Pancreas (tissue), 10 donors: ENCODE results near the gene BOK. TPM values are rescaled to one million over a fixed set of nuclear protein-coding genes. Genes with fewer than 3 reads are reported as not detected.
A peak's percentile ranks its signal among the peaks of the same experiment; 100 is the strongest.

ENCODE experiments used
- ATAC-seq, 4 donors: fragments of 200-7000 bp; cut with Tn5 transposase; one replicate each; pipeline versions ENCODE4 v1.8.0 to v1.9.1; 2020; ENCODE audit warnings: mild to moderate bottlenecking in 4 of 4, moderate library complexity in 4 of 4
- DNase-seq, 6 donors: peaks; one replicate each; pipeline ENCODE4 v3.0.0-alpha.2; 2020
- FAIRE-seq: peaks from 2 replicates; lab custom pipeline; 2012; peaks lifted over from hg19 to GRCh38; lab: Jason Lieb, UNC
- H3K27ac ChIP-seq, 4 donors: fragments of 200-600 bp; sonication (generic); 1 replicate in 3 of 4; 2 replicates in 1 of 4; pipeline versions ENCODE4 v1.5.0 to v1.8.0; 2020
- H3K27me3 ChIP-seq, 4 donors: fragments of 200-600 bp; one replicate each; pipeline ENCODE4 v1.8.0; 2021
- H3K36me3 ChIP-seq, 3 donors: fragments of 200-600 bp; sonication (generic) in 1 of 3; one replicate each; pipeline versions ENCODE4 v1.5.0 to v1.8.0; 2020 to 2021
- H3K4me1 ChIP-seq, 3 donors: fragments of 200-600 bp; one replicate each; pipeline ENCODE4 v1.8.0; 2021
- H3K4me3 ChIP-seq, 4 donors: fragments of 200-600 bp; sonication (generic) in 2 of 4; one replicate each; pipeline versions ENCODE4 v1.5.0 to v1.8.0; 2020 to 2021
- H3K9me3 ChIP-seq, 4 donors: fragments of 200-600 bp; one replicate each; pipeline ENCODE4 v1.8.0; 2021
- CTCF ChIP-seq, 4 donors: fragments of 200-600 bp; sonication (generic) in 3 of 4; IDR thresholded peaks; one replicate each; pipeline versions ENCODE4 v1.5.0 to v1.8.0; 2021; ENCODE audit warnings: antibody characterized with exemption in 4 of 4
- WGBS, 2 donors: extraction: QIAGEN DNeasy Blood & Tissue Kit; methylation state at CpG; one replicate each; pipeline ENCODE4 v1.1.7; 2013; 5-methylcytosine and 5-hydroxymethylcytosine counted together
- intact Hi-C, 3 donors: fragments of 100-400 bp; cut with DNase I; formaldehyde crosslinking; loops; one replicate each; pipeline versions ENCODE4 v1.11.1 to v1.14.2; 2022
- polyA plus RNA-seq, 2 donors: library from polyadenylated mRNA; stranded (reverse); fragments of 200-250 nt; gene quantifications; one replicate each; pipeline ENCODE4 v1.2.3, GENCODE V29; 2013
- total RNA-seq, 6 donors: library from RNA; stranded (reverse); fragmentation: NEBNext Ultra II Directional in 4 of 6; extraction: Animal tissue kit (Norgen Biotek cat#: 25700) in 4 of 6; gene quantifications; one replicate each; pipeline versions ENCODE4 v1.2.1 to v1.2.4, GENCODE V29; 2021 to 2023
- donor health status: healthy with polysubstance abuse.
- donor health status: DM: no; HTN: no; CAD: no; lungs with moderate emphysema.
- donor health status: DM: no; HTN: no; CAD: no.
- donor health status: control.
- donor health status: control.
- donor health status: Bipolar disorder and iron deficiency.
- donor health status: DM: yes; HTN: yes; CAD: no.
- donor health status: DM: no; HTN: no; CAD: no.
- donor health status: DM: no; HTN: no; CAD: no.
- donor health status: DM: yes; HTN: yes; CAD: no.

Gene BOK
- total and polyA plus RNA-seq, 8 donors = 10.0 to 24.8 (median 11.6) TPM

- FAIRE-seq = no peak
- DNase-seq = peak in 1 of 6 donors; percentile 2
- no peaks in the 10 kb centered on the region for H3K9me3 ChIP-seq
- no peak for TF ChIP-seq CTCF (IDR thresholded peaks at IDR 0.05)
- intact Hi-C loops = no loop called here
- ATAC-seq = no peak
- H3K36me3 ChIP-seq = no peaks in the 10 kb centered on the region
- no peak overlapping the region for H3K27ac ChIP-seq
- H3K27me3 ChIP-seq = no peaks in the 10 kb centered on the region
- H3K4me1 ChIP-seq = peaks cover 0 to 6% (median 4%) of the 10 kb centered on the region in 3 donors
- no peak overlapping the region for H3K4me3 ChIP-seq
- 56 to 59% methylated on average over 10 of the region's 10 CpGs for WGBS, 2 donors
Measured at GRCh38 chr2:241545106-241545505, 13.4 kb upstream of the BOK start.

GRCh38 chr2:241545523-241546473, 12.7 kb upstream of the BOK start:
- no peak overlapping the region for H3K4me3 ChIP-seq
- ATAC-seq = no peak
- no peaks in the 10 kb centered on the region for H3K27me3 ChIP-seq
- H3K36me3 ChIP-seq = no peaks in the 10 kb centered on the region
- H3K4me1 ChIP-seq = peaks cover 0 to 3% (median 0%) of the 10 kb centered on the region in 3 donors
- FAIRE-seq = no peak
- no peak overlapping the region for H3K27ac ChIP-seq
- DNase-seq = peak in 1 of 6 donors; percentile 2
- WGBS, 2 donors = 70 to 71% methylated on average over 10 to 12 of the region's 12 CpGs
- no peaks in the 10 kb centered on the region for H3K9me3 ChIP-seq
- TF ChIP-seq CTCF (IDR thresholded peaks at IDR 0.05) = no peak
- intact Hi-C loops = no loop called here

- H3K4me3 ChIP-seq = no peak overlapping the region
- 53 to 55% methylated on average over 25 of the region's 25 CpGs for WGBS, 2 donors
- intact Hi-C loops = no loop called here
- H3K9me3 ChIP-seq = no peaks in the 10 kb centered on the region
- ATAC-seq (peak in 1 of 4 donors; percentile 38), DNase-seq (peak in 1 of 6 donors; percentile 43), FAIRE-seq (no peak)
- H3K4me1 ChIP-seq = no peaks in the 10 kb centered on the region
- no peaks in the 10 kb centered on the region for H3K36me3 ChIP-seq
- no peaks in the 10 kb centered on the region for H3K27me3 ChIP-seq
- H3K27ac ChIP-seq = no peak overlapping the region
- TF ChIP-seq CTCF (IDR thresholded peaks at IDR 0.05) = no peak
Measured at GRCh38 chr2:241546771-241547498, 11.6 kb upstream of the BOK start.

GRCh38 chr2:241547781-241548450, 10.6 kb upstream of the BOK start:
- TF ChIP-seq CTCF (IDR thresholded peaks at IDR 0.05) = no peak
- intact Hi-C loops = no loop called here
- Histone ChIP-seq H3K27me3 (no peaks in the 10 kb centered on the region), H3K4me3 (no peak overlapping the region), H3K9me3 (no peaks in the 10 kb centered on the region), H3K4me1 (no peaks in the 10 kb centered on the region), H3K27ac (no peak overlapping the region), H3K36me3 (no peaks in the 10 kb centered on the region)
- FAIRE-seq (no peak), ATAC-seq (no peak), DNase-seq (peak in 1 of 6 donors; percentile 64)
- 88 to 90% methylated on average over 16 of the region's 16 CpGs for WGBS, 2 donors
